Measurements from ENCODE around the gene COL4A1.

Gene COL4A1

DNA sequence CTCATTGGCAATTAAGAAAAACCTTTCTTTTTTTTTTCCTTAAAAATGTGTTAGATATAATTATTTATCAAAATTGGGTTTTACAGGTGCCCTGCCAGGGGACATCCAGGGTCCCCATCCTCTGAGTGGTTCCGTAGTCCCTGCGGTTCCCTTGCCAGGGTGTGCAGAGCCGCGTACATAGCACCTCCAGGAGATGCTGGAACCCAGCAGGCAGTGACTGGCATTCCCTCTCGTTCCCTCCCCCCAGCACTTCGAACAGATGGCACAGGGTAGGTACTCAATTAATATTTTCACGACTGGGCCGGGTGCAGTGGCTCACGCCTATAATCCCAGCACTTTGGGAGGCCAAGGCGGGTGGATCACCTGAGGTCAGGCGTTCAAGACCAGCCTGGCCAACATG, 82.0 kb downstream of the COL4A1 start:
- no peak for DNase-seq (ENCODE audit: low read depth in 1 of 2, low spot score in 1 of 2)

DNA sequence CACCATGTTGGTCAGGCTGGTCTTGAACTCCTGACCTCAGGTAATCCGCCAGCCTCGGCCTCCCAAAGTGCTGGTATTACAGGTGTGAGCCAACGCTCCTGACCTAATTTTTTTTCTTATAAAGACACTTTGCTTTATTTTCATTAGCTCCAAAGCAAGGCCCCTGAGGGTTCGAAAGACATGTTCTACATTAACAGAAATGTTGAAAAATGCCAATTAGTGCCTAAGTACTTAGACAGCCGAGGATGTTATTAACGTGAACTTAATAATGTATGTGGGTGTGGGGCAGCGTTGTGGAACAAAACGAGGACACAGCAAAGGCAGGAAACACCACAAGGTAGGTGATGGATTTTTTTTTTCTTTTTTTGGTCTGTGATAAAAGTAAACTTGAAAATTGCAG, 82.4 kb downstream of the COL4A1 start:
- no peak for DNase-seq (ENCODE audit: low read depth in 1 of 2, low spot score in 1 of 2)

DNA sequence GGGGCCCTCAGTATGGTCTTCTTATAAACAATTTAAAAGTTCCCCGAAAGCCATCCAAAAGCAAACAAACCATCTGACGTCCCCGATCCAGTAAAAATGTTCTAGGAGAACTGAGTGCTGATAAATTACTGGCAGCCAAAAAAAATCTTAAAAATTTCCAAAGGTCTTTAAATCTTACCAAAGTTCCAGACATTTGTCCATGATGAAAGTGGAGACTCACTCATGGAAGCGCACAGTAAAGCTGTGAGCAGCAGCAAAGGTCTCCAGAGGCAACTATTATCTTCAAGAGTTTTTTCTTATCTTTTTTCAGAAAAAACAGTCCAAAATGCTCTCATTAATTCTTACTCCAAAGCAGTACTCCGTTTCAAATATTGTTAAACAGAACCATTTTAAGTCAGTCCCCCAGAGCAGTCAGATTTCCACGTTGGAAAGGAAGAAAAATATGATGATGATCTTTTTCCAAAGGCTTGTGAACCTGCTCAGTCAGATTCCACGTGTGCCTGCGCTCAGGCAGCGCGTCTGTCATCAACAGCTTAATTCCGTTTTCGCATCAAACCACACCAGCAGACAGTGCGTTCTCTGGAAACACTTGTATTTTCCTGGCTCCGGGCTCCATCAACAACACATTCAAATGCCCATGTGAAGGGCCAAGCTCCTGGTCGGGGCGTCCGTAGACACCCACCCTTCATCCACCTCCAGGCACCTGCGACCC, 85.4 kb downstream of the COL4A1 start:
- DNase-seq (ENCODE audit: low read depth in 1 of 2, low spot score in 1 of 2): no peak

DNA sequence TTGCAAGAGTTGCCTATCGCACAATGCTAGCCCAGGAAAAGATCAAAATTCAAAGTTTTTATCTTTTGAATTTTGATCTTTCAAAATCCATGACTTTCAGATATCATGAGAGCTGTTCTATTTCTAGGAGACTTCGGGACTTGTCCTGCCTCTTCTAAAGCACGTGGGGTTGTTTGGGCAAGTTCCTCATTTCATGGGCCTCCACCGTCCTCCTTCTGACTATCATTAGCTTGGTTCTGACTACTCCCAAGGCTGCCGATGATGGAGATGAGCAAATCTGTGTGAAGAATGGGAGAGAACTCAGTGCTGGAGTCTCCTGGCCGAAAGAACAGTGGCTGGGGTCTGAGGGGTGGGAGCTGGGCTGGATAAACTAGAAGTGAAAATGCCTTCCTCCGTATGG, 86.5 kb downstream of the COL4A1 start:
- DNase-seq (ENCODE audit: low read depth in 1 of 2, low spot score in 1 of 2): no peak

DNA sequence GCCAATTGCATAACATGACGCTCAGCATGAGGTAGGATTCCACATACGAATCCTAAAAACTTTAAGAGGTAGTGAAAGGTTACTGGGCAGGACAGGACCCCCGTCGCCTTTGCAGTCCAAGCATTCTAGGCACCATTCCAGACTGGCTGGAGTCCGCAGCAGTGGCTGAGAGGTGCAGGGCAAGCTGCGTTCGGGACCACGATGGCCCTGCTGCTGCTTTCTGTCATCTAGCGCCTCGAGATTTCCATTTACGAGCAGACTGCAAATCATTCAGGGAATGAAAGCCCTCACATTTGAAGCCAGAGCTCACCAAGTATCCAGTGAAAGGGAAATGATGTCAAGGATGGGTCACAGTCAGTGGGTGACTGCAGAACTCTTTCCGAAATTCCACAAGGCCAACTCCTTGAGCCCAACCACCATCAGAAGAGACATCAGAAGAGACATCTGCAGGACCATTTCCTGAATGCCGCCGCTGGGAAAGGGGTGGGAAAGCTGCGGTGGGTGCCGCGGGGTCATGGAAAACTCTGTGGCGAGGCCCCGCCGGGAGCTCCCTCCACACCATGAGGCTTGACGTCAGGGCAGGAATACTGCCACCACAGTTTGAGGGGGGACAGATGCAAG, 88.3 kb downstream of the COL4A1 start:
- DNase-seq (ENCODE audit: low read depth in 1 of 2, low spot score in 1 of 2): no peak

DNA sequence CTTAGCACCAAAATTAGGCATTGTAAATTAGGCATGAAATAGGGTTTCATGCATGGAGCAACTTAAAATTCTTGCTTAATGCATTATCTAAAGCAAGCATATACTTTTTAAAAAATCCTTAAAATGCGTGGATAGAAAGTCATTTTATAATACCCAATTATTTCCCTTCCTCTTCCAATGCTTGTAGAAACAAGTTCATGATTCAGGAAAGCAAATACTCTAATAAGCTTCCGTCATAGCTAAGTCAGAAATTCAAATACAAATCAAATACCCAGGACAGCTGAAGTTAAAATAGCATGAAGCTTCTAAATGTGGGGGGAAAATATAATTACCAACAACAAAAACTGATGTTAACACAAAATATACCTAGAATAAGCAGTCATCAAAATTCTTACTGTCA, 89.1 kb downstream of the COL4A1 start:
- no peak for DNase-seq (ENCODE audit: low read depth in 1 of 2, low spot score in 1 of 2)

DNA sequence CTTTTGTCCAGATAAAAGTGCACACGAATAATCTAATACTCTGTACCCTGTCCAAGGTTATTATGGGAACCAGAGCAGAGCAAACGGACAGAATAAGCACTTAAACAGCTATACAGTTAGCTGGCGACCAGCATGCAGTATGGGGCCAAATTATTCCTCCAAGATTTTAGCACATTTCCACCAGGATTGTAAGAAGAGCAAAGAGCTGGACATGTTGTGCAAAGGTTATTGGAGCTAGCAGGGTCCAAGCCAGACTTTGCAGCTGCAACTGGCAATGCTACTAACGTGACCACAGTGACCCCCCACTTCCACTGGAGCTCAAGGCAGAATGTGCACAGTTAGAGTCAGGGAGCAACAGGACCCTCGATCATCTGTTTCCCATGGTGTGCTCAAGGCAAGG, 89.9 kb downstream of the COL4A1 start:
- DNase-seq (ENCODE audit: low read depth in 1 of 2, low spot score in 1 of 2): no peak

DNA sequence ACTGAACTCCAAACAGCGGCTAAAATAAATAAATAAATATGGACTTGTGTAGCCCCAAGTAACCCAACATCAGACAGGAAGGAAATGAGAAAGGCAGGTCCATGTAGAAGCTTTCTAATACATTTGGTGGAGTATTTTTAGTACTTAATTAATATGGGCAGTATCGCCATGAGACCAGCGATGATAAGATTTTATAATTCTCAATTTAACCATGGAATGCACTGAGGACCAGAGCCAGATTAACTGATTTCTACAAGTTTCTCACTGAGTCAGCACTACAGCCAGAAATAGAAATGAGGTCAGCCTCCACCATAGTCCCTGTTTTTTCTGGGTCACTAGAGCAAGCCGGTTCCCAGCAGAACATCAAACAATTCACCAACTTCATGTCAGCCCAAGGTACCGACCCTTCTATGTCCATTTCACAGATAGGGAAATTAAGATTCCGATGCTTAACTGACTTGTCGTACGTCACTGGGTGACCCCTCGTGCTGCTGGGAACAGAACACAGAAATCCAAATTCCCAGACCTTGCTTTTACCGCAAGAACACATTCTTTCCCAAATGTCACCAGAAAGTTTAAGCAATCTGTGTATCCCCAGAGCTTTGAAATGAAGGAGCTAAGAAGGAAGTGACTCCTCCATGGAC, 90.4 kb downstream of the COL4A1 start:
- DNase-seq (ENCODE audit: low read depth in 1 of 2, low spot score in 1 of 2): no peak

DNA sequence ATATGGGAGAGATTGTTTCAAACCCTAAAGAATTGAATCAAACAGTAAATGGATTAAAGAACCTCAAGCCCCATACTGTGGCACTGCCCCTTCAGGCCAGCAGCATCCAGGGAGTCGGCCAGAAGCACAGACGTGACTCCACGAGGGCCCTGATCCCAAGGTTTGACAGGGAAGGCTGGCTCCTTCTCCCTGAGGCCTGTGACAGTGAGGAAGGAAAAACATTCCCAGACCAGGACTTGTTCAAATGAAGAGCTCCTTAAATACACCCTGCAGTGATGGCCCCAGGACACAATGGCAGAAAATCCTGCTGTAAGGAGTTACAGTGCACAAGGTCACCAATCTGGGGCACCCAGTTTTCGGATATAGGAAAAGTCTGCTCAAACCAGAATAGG, 91.0 kb downstream of the COL4A1 start:
- no peak for DNase-seq (ENCODE audit: low read depth in 1 of 2, low spot score in 1 of 2)

DNA sequence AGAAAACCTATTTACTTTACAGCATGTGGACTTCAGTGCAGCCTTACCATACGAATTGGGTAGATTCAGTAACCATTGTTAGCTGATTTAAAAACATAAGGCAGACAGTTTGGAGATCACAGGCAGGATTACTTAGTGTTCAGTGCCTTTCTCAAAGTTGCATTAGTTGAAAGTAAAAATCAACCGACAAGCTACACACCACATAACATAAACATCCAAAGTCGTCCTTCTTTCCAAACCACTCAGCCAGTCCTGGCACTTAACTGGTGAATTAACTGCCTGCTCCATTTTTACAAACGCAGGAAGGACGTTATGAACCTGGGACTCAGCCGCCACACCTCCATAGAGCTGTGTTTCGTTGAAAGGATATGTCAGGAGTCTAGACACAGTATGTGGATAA, 91.4 kb downstream of the COL4A1 start:
- no peak for DNase-seq (ENCODE audit: low read depth in 1 of 2, low spot score in 1 of 2)

DNA sequence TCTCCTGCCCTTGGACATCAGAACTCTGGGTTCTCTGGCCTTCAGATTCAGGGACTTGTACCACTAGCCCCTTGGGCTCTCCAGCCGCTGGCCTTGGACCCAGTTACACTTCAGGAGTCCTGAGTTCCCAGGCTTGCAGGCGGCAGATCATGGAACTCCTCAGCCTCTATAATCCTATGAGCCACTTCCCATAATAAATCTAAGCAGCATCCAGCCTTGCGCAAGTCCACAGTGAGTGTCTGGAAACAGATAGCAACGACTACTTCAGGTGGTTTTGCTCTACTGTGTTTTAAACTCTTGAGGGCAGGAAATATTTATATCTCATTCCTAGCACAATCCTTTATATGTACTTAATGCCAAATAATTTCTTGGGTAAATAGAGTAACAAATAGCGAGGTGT, 92.3 kb downstream of the COL4A1 start:
- no peak for DNase-seq (ENCODE audit: low read depth in 1 of 2, low spot score in 1 of 2)

DNA sequence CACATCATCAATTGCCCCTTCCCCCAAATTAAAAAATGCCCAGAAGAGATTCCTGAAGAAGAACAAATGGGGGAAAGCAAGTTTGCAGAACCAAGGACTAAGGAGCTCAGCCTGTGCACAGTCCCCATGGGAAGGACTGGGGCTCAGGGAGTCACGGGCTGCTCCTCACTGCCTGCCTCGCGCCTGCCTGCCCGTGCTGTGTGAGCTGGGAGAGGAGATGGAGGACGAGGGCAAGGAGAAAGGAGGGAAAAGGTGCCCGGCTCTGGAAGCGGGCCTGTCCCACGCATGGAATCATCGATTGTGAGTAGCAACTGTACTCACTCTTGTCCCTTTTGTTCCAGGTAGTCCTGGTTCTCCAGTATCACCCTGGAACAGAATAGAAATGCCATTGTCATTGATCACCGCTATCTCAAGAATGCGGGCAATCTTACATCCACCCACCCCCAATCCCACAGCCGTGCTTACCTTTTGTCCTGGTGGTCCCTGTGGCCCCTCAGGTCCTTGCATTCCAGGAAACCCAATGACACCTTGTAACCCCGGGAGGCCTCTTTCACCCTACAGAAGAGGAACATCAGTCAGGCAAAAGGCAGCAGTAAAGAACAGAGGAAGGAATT, 93.4 kb downstream of the COL4A1 start:
- no peak for DNase-seq (ENCODE audit: low read depth in 1 of 2, low spot score in 1 of 2)

DNA sequence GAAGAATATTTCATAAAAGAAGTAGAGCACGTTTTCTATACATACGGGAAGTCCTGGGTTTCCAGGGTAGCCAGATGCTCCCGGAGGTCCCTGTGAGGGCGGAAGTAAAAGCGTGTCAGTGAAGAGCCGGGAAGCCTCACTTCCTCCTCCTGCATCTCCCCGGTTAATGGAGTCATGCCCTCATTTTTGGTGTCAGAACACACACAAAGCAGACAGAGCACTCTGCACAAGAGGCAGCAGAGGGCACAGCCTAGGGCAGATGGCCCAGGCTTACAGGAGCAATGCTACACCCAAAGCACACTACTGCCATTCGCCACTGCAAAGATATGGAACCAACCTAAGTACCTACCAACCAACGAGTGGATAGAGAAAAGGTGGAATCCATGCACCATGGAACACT, 94.4 kb downstream of the COL4A1 start:
- DNase-seq (ENCODE audit: low read depth in 1 of 2, low spot score in 1 of 2): no peak

DNA sequence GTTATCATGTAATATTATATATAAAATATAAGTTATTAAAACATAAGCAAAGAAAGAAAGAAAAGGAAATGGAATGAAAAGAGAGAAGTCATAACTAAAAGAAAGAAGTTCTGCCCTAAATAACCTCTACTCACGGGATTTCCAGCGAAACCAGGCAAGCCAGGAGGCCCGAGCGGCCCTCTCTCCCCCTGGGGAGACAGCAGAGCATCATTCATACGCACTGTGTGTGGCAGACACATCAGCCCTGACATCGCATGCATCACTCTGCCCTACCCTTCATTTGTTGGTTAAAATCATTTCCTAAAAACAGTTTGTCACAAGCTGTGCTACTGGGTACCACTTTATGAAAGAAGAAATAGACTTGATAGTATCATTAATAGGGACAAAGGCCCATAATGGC, 95.2 kb downstream of the COL4A1 start:
- no peak for DNase-seq (ENCODE audit: low read depth in 1 of 2, low spot score in 1 of 2)

DNA sequence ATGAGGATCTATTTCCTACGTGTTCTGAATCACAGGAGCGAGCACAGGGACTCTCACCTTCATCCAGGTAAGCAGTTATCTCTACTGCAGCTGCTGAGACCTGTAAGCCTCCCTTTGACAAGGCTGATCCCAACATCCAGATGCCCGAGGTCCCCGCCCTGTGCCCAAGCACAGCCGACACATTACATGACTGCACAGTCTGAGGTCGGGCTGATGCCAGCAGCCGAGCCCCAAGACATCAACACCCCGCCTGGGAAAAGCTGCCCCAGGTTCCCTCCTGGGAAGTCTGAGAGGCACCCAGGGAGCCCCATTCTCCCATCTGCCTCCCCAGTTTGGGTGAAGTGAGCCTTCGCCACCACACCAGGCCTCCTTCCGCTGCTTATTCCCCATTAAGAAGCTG, 95.9 kb downstream of the COL4A1 start:
- DNase-seq (ENCODE audit: low read depth in 1 of 2, low spot score in 1 of 2): no peak

DNA sequence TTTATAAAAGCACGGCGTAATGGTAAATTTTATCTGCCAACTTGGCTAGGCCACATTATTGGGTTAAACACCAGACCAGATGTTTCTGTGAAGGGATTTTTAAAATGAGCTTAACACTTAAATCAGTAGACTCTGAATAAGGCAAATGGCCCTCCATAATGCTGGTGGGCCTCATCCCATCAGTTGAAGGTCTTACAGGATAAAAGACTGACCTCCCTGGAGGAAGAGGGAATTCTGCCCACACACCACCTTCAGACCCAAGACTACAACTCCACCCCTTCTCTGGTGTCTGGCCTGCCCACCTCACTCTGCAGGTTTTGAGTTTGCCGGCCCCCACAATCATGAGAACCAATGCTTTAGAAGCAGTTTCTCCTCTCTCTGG, 96.4 kb downstream of the COL4A1 start:
- no peak for DNase-seq (ENCODE audit: low read depth in 1 of 2, low spot score in 1 of 2)

DNA sequence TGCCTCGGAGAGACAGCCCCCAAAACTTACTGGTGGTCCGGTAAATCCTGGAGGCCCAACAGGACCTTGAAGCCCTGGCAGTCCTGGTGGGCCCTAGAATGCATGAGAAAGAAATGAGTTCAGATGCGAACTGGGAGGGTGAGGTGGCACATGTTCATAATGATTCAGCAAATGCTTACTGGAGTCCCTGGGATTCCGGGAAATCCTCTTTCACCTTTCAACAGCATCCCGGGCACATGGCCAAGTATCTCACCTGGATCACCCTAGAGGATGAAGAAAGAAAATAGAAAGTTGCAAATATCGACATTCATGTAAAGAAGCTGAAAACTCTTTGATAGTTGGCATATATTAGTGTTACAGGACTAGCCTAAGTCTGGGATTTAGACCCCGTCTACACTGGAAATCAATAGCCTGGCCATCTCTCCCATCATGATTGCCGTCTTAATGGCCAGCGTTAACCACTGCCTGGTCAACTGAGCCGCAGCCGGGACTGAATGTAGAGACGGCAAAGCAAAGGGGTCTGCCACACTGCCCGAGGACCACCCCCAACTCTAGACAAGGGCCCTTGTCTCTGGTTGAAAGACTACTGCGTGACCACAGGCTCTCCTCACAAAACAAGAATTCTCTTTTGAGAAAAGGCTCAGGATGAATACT, 96.9 kb downstream of the COL4A1 start:
- no peak for DNase-seq (ENCODE audit: low read depth in 1 of 2, low spot score in 1 of 2)

DNA sequence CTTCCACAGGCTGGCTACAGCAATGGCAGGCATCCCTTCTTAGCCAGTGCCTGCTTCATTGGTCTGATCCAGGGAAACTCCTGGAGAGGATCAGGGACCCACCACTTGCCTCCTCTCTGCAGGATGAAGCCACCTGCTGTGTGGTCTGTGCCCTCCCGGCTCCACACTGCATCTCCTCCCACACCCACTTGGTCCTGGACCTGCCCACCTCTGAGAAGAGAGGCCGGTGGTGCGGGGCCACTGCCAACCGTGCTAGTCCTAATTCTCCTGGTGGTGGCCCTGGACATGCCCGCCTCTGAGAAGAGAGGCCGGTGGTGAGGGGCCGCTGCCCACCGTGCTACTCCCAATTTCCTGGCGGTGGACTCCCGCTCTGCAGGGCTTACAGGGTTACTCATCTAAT, 98.8 kb downstream of the COL4A1 start:
- DNase-seq (ENCODE audit: low read depth in 1 of 2, low spot score in 1 of 2): no peak

DNA sequence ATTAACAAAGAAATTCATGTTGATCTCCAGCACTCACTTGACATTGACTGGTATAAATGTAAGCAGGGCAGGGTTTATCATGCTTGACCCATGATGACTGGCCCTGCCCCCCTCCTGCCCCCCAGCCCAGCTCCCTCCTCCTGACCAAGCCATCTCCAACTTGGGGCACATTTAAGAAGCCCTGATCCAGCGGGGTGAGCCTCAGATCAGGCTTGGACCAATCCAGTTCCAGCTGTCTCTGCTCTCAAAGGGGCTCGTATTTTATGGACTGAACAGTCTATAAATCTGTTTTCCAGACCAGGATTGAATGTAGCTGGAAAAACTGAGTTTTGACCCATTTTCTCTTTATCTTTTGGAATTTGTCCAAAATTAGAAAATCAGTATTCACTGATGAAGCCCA, 100.0 kb downstream of the COL4A1 start:
- DNase-seq (ENCODE audit: low read depth in 1 of 2, low spot score in 1 of 2): no peak

DNA sequence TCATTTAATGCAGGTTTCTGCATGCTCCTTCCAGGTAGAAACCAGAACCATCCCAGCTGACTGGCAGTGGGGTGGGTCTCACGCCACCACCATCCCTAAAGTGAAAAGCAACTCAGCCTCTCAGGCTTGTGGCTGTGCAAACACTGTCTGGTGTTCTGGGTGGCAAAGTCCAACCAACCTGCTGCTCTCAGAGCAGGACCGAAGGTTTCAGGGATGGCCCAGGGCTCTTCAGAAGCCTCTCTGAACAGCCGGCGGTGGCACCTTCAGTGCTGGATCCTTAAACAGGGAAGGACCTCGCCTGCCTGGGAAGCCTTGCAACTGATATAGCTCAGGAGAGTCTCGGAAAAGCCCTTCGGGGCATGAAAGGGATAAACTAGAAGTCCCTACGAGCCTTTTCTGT, 100.8 kb downstream of the COL4A1 start:
- no peak for DNase-seq (ENCODE audit: low read depth in 1 of 2, low spot score in 1 of 2)

DNA sequence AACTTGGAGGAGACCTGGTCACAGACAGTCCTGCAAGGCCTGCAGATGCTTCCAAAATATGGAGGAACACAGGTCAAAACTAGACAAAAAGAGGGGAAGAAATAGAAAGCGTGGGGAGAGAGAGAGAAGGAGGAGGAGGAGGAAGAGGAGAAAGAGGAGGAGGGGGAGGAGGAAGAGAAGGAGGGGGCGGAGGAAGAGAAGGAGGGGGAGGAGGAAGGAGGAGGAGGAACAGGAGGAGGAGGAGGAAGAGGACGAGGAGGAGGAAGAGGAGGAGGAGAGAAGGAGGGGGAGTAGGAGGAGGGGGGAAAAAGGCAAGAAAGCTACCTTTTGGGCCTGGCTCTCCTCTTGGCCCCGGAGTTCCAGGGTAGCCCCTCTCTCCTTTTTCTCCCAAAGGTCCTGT, 105.8 kb downstream of the COL4A1 start:
- no peak for DNase-seq (ENCODE audit: low read depth in 1 of 2, low spot score in 1 of 2)

All from activated T-helper 1 cell treated with anti-CD3 and anti-CD28 coated beads, Interleukin-2, amount 50 U/mL, for 16 hours (primary cell).